ENCODE results near the gene NELL1.

NELL1 gene

GRCh38 chr11:21040630-21041029 is 371.2 kb downstream of the NELL1 start:
- no peak overlapping the region for H2AFZ ChIP-seq (ENCODE audit: low read depth, low read length)
- no peaks in the 10 kb centered on the region for H3K27me3 ChIP-seq (ENCODE audit: control insufficient read depth in 1 of 2, insufficient read depth in 1 of 2, low read length in 2 of 2)
- no peak overlapping the region for H3K27ac ChIP-seq (ENCODE audit: low read length, poor library complexity, severe bottlenecking)
- no peak overlapping the region for H3K9ac ChIP-seq (ENCODE audit: low read length)
- no peak for DNase-seq
- no peak overlapping the region for H3K23ac ChIP-seq (ENCODE audit: low read length in 2 of 2)
- H3K4ac ChIP-seq (ENCODE audit: low read depth in 1 of 2, low read length in 2 of 2) = no peak overlapping the region
- no peak overlapping the region for H3K14ac ChIP-seq (ENCODE audit: low read length in 2 of 2)
- H2BK12ac ChIP-seq (ENCODE audit: low read length in 2 of 2) = no peak overlapping the region
- H2BK5ac ChIP-seq (ENCODE audit: low read depth, low read length, poor library complexity, severe bottlenecking) = no peak overlapping the region
- H3K4me3 ChIP-seq (ENCODE audit: insufficient read depth in 1 of 2, low read depth in 1 of 2, low read length in 2 of 2) = no peak overlapping the region
- no peak overlapping the region for H2BK15ac ChIP-seq (ENCODE audit: low read depth, poor library complexity, severe bottlenecking)
- no peak overlapping the region for H4K91ac ChIP-seq (ENCODE audit: low read length)
- no peak overlapping the region for H3K4me2 ChIP-seq (ENCODE audit: low read length, poor library complexity, severe bottlenecking)
- no peak overlapping the region for H2BK120ac ChIP-seq (ENCODE audit: low read depth, low read length)
- peaks cover 6% of the 10 kb centered on the region for H3K9me3 ChIP-seq (ENCODE audit: control insufficient read depth, low read length)
- no peak overlapping the region for H3K18ac ChIP-seq (ENCODE audit: low read depth in 1 of 2, low read length in 2 of 2)
- no CpG with 5 or more reads among the region's 2 CpGs for WGBS
- no peaks in the 10 kb centered on the region for H3K36me3 ChIP-seq (ENCODE audit: control insufficient read depth in 1 of 2, insufficient read depth in 2 of 2, low read depth in 1 of 2, low read length in 2 of 2)
- no peak overlapping the region for H4K8ac ChIP-seq (ENCODE audit: low read length)
- no peak overlapping the region for H2AK5ac ChIP-seq (ENCODE audit: low read length, severe bottlenecking)
- no peaks in the 10 kb centered on the region for H3K4me1 ChIP-seq (ENCODE audit: control insufficient read depth, insufficient read depth, low read depth, low read length)
- no peaks in the 10 kb centered on the region for H3K79me1 ChIP-seq (replicated peaks; ENCODE audit: low read length, poor library complexity, severe bottlenecking)

GRCh38 chr11:21048626-21049025 is 379.2 kb downstream of the NELL1 start:
- Histone ChIP-seq H4K8ac (ENCODE audit: low read length) (no peak overlapping the region), H4K91ac (ENCODE audit: low read length) (no peak overlapping the region), H3K27me3 (ENCODE audit: control insufficient read depth in 1 of 2, insufficient read depth in 1 of 2, low read length in 2 of 2) (no peaks in the 10 kb centered on the region), H3K79me1 (replicated peaks; ENCODE audit: low read length, poor library complexity, severe bottlenecking) (no peaks in the 10 kb centered on the region), H2BK5ac (ENCODE audit: low read depth, low read length, poor library complexity, severe bottlenecking) (no peak overlapping the region), H2AK5ac (ENCODE audit: low read length, severe bottlenecking) (no peak overlapping the region), H3K9ac (ENCODE audit: low read length) (no peak overlapping the region), H3K4ac (ENCODE audit: low read depth in 1 of 2, low read length in 2 of 2) (no peak overlapping the region), H2BK120ac (ENCODE audit: low read depth, low read length) (no peak overlapping the region), H3K18ac (ENCODE audit: low read depth in 1 of 2, low read length in 2 of 2) (no peak overlapping the region), H3K27ac (ENCODE audit: low read length, poor library complexity, severe bottlenecking) (no peak overlapping the region), H3K36me3 (ENCODE audit: control insufficient read depth in 1 of 2, insufficient read depth in 2 of 2, low read depth in 1 of 2, low read length in 2 of 2) (no peaks in the 10 kb centered on the region), H3K4me3 (ENCODE audit: insufficient read depth in 1 of 2, low read depth in 1 of 2, low read length in 2 of 2) (no peak overlapping the region), H3K14ac (ENCODE audit: low read length in 2 of 2) (no peak overlapping the region), H2BK12ac (ENCODE audit: low read length in 2 of 2) (no peak overlapping the region), H3K4me1 (ENCODE audit: control insufficient read depth, insufficient read depth, low read depth, low read length) (no peaks in the 10 kb centered on the region), H3K4me2 (ENCODE audit: low read length, poor library complexity, severe bottlenecking) (no peak overlapping the region), H3K23ac (ENCODE audit: low read length in 2 of 2) (no peak overlapping the region), H3K9me3 (ENCODE audit: control insufficient read depth, low read length) (no peaks in the 10 kb centered on the region), H2BK15ac (ENCODE audit: low read depth, poor library complexity, severe bottlenecking) (no peak overlapping the region), H2AFZ (ENCODE audit: low read depth, low read length) (no peak overlapping the region)
- 64% methylated on average over 5 of the region's 5 CpGs for WGBS
- DNase-seq = no peak

GRCh38 chr11:21053466-21053865 is 384.1 kb downstream of the NELL1 start:
- Histone ChIP-seq H3K27ac (ENCODE audit: low read length, poor library complexity, severe bottlenecking) (no peak overlapping the region), H3K9me3 (ENCODE audit: control insufficient read depth, low read length) (no peaks in the 10 kb centered on the region), H3K79me1 (replicated peaks; ENCODE audit: low read length, poor library complexity, severe bottlenecking) (no peaks in the 10 kb centered on the region), H2BK15ac (ENCODE audit: low read depth, poor library complexity, severe bottlenecking) (no peak overlapping the region), H2AK5ac (ENCODE audit: low read length, severe bottlenecking) (no peak overlapping the region), H3K4me1 (ENCODE audit: control insufficient read depth, insufficient read depth, low read depth, low read length) (no peaks in the 10 kb centered on the region), H3K14ac (ENCODE audit: low read length in 2 of 2) (no peak overlapping the region), H2AFZ (ENCODE audit: low read depth, low read length) (no peak overlapping the region), H4K91ac (ENCODE audit: low read length) (no peak overlapping the region), H2BK5ac (ENCODE audit: low read depth, low read length, poor library complexity, severe bottlenecking) (no peak overlapping the region), H3K9ac (ENCODE audit: low read length) (no peak overlapping the region), H3K4ac (ENCODE audit: low read depth in 1 of 2, low read length in 2 of 2) (no peak overlapping the region), H3K4me3 (ENCODE audit: insufficient read depth in 1 of 2, low read depth in 1 of 2, low read length in 2 of 2) (no peak overlapping the region), H3K4me2 (ENCODE audit: low read length, poor library complexity, severe bottlenecking) (no peak overlapping the region), H3K18ac (ENCODE audit: low read depth in 1 of 2, low read length in 2 of 2) (no peak overlapping the region), H2BK120ac (ENCODE audit: low read depth, low read length) (no peak overlapping the region), H2BK12ac (ENCODE audit: low read length in 2 of 2) (no peak overlapping the region), H4K8ac (ENCODE audit: low read length) (no peak overlapping the region), H3K27me3 (ENCODE audit: control insufficient read depth in 1 of 2, insufficient read depth in 1 of 2, low read length in 2 of 2) (no peaks in the 10 kb centered on the region), H3K23ac (ENCODE audit: low read length in 2 of 2) (no peak overlapping the region), H3K36me3 (ENCODE audit: control insufficient read depth in 1 of 2, insufficient read depth in 2 of 2, low read depth in 1 of 2, low read length in 2 of 2) (no peaks in the 10 kb centered on the region)
- WGBS = no CpG with 5 or more reads among the region's 1 CpG
- DNase-seq = no peak

GRCh38 chr11:21056644-21057043 is 387.3 kb downstream of the NELL1 start:
- no peak overlapping the region for H3K4ac ChIP-seq (ENCODE audit: low read depth in 1 of 2, low read length in 2 of 2)
- H3K9ac ChIP-seq (ENCODE audit: low read length) = no peak overlapping the region
- no peaks in the 10 kb centered on the region for H3K36me3 ChIP-seq (ENCODE audit: control insufficient read depth in 1 of 2, insufficient read depth in 2 of 2, low read depth in 1 of 2, low read length in 2 of 2)
- H2AFZ ChIP-seq (ENCODE audit: low read depth, low read length) = no peak overlapping the region
- DNase-seq = no peak
- no peaks in the 10 kb centered on the region for H3K27me3 ChIP-seq (ENCODE audit: control insufficient read depth in 1 of 2, insufficient read depth in 1 of 2, low read length in 2 of 2)
- no peak overlapping the region for H3K14ac ChIP-seq (ENCODE audit: low read length in 2 of 2)
- H3K23ac ChIP-seq (ENCODE audit: low read length in 2 of 2) = no peak overlapping the region
- H3K9me3 ChIP-seq (ENCODE audit: control insufficient read depth, low read length) = no peaks in the 10 kb centered on the region
- H3K79me1 ChIP-seq (replicated peaks; ENCODE audit: low read length, poor library complexity, severe bottlenecking) = no peaks in the 10 kb centered on the region
- H2BK5ac ChIP-seq (ENCODE audit: low read depth, low read length, poor library complexity, severe bottlenecking) = no peak overlapping the region
- H4K8ac ChIP-seq (ENCODE audit: low read length) = no peak overlapping the region
- H2BK15ac ChIP-seq (ENCODE audit: low read depth, poor library complexity, severe bottlenecking) = no peak overlapping the region
- no peak overlapping the region for H3K4me2 ChIP-seq (ENCODE audit: low read length, poor library complexity, severe bottlenecking)
- H4K91ac ChIP-seq (ENCODE audit: low read length) = no peak overlapping the region
- H2AK5ac ChIP-seq (ENCODE audit: low read length, severe bottlenecking) = no peak overlapping the region
- no peak overlapping the region for H3K4me3 ChIP-seq (ENCODE audit: insufficient read depth in 1 of 2, low read depth in 1 of 2, low read length in 2 of 2)
- no peak overlapping the region for H3K18ac ChIP-seq (ENCODE audit: low read depth in 1 of 2, low read length in 2 of 2)
- H3K4me1 ChIP-seq (ENCODE audit: control insufficient read depth, insufficient read depth, low read depth, low read length) = no peaks in the 10 kb centered on the region
- no peak overlapping the region for H3K27ac ChIP-seq (ENCODE audit: low read length, poor library complexity, severe bottlenecking)
- H2BK120ac ChIP-seq (ENCODE audit: low read depth, low read length) = no peak overlapping the region
- H2BK12ac ChIP-seq (ENCODE audit: low read length in 2 of 2) = no peak overlapping the region

Data from mesenchymal stem cell (in vitro differentiated cells and primary cell).